RCC 7860 (cell line): ENCODE measurements around the gene HIVEP3.
"Not testable (repeated sequence)": the region's sequence is repeated elsewhere in the genome, so short reads cannot be mapped to it uniquely, and the experiment has no call there.

Experiments
- DNase-seq: peaks from one replicate; pipeline ENCODE4 v3.0.0-alpha.2; 2015; ENCODE audit warnings: low spot score
- FAIRE-seq: peaks from 2 replicates; lab custom pipeline; 2012; peaks lifted over from hg19 to GRCh38; lab: Jason Lieb, UNC

Gene HIVEP3

DNA sequence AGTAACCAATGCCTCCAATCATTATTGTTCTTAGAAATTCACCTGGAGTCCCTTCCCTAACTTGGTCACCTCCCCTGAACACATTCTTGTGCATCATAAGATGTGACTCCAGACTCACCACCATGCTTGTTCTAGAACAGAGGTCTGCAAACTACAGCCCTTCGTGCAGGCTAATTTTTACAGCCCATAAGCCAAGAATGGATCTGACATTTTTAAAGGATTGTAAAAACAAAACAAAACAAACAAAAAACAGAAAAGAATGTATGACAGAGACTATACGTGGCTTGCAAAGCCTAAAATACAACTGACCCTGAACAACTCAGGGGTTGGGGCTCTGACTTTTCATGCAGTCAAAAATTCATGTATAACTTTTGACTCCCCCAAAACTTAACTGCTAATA is 6.2 kb upstream of the HIVEP3 start:
- no peak for FAIRE-seq
- DNase-seq = no peak

DNA sequence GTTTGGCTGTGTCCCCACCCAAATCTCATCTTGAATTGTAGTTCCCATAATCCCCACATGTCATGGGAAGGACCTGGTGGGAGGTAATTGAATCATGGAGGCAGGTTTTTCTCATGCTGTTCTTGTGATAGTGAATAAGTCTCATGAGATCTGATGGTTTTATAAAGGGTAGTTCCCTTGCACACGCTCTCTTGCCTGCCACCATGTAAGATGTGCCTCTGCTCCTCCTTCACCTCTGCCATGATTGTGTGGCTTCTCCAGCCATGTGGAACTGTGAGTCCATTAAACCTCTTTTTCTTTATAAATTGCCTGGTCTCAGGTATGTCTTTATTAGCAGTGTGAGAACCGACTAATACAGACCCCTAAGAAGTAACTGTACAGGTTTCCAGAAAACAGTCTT is 2.5 kb upstream of the HIVEP3 start:
- FAIRE-seq, DNase-seq: not testable (repeated sequence)

DNA sequence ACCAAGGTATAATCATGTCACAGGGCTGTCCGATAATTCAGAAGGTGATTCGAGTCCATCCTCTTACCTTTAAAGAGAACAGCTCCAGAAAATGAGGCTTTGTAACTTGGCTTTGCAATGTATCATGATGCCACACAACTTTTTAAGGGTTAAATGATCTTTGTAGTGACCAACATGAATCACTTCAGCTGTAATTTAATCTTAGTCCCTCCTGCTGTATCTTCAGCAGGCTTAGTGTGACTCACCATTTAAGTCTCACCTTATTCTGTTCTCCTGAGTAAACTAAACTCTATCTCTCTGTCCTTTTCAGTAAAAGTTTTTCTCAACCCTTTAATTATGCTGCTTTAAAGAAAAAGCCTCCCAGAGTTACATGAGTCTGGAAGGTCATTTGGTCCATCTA is 1.9 kb upstream of the HIVEP3 start:
- FAIRE-seq (peak; percentile 87), DNase-seq (peak; percentile 74)

- peak; percentile 68 for DNase-seq
- FAIRE-seq = no peak
Observed at GRCh38 chr1:41919764-41920397, 1.2 kb upstream of the HIVEP3 start.

DNA sequence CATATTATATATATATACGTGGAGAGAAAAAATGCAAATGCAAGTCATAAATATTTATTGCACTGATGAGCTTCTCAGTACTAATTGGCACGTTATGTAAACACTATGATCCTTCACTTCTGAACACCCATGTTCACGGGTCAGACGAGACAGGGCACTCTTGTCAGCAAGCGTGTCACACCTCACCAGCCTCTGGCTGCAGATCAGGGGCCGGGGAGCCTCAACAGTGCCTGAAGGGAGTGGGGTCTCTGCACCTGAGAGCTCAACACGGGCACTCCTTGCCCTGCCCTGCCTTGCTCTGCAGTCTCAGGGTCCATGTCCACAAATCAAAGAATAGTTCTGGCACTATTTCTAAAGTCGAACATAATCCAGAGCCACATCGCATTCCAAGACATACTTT is 409 bp upstream of the HIVEP3 start:
- FAIRE-seq = no peak
- no peak for DNase-seq

DNA sequence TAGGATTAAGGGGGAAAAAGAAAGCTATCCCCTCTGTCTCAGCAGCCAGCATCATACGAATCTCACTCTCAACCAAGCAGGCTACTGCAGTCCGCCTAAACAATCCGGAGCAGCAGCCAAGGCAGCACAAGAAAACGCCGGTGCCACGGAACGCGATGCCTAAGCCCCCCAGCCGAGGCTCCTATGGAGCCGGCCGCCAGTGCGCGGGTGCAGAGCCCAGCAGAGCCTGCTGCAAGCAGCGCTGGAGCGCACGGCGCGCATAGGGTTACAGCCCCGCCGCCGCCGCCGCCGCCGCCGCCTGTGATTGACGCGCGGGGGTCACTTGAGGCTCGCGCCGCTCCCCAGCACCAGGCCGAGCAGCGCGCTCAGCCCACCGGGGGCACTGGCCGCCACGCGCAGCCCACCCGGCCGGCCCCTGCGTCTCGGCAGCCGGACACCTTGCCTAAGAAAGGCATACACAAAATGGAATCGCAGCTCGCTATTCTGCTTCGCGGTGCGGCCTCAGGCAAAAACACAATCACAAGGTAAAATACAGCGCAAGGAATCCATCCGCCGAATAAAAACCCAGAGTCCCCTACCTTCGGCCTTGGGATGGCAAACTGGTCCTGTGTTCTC is 780 bp downstream of the HIVEP3 start:
- DNase-seq (no peak), FAIRE-seq (no peak)

DNA sequence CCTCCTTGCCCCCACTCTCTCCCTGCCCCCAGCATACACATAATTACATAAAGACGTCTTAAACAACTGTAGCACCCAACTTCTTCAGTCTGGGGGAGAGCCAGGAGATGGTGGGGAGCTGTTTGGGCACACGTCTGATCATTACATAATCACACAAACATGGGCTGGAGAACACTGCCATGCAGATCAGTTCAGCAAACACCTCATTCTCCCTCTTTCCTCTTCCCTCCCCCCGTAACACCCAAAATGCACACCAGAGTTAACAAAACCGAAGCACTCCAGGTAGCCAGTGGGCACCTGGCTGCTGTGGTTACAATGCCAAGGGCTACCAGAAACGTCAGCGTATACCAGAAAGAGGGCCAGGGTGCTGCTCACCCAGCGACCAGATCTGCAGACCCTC is 1.6 kb downstream of the HIVEP3 start:
- DNase-seq = no peak
- FAIRE-seq = no peak

- FAIRE-seq = no peak
- no peak for DNase-seq
Observed at GRCh38 chr1:41915786-41916571, 2.7 kb downstream of the HIVEP3 start.

GRCh38 chr1:41914516-41914915 is 4.2 kb downstream of the HIVEP3 start:
- no peak for DNase-seq
- no peak for FAIRE-seq

DNA sequence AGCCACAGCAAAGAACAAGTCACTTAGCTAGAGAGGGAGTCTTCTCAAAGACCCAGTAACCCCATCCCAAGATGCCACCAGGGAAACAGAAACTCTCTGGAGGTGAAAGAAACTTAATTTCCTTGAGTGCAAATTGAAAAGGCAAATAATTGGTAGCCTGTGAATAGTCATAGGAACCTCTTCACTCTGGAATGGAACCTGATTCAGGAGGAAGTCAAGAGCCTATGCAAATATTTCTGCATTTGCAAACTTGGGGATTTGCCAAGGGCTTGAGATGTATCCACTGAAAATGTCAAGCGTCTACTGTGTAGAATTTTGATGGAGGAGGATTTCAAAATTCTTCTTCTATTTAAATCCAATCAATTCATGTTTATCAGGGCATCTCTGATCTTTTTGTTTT is 5.7 kb downstream of the HIVEP3 start:
- DNase-seq (no peak), FAIRE-seq (no peak)

- FAIRE-seq = no peak
- DNase-seq = no peak
Observed at GRCh38 chr1:41908288-41908895, 10.3 kb downstream of the HIVEP3 start.

- DNase-seq (no peak), FAIRE-seq (no peak)
Observed at GRCh38 chr1:41907446-41907845, 11.3 kb downstream of the HIVEP3 start.

GRCh38 chr1:41906943-41907342 is 11.8 kb downstream of the HIVEP3 start:
- no peak for FAIRE-seq
- no peak for DNase-seq

GRCh38 chr1:41905093-41905675 is 13.5 kb downstream of the HIVEP3 start:
- FAIRE-seq (no peak), DNase-seq (no peak)

DNA sequence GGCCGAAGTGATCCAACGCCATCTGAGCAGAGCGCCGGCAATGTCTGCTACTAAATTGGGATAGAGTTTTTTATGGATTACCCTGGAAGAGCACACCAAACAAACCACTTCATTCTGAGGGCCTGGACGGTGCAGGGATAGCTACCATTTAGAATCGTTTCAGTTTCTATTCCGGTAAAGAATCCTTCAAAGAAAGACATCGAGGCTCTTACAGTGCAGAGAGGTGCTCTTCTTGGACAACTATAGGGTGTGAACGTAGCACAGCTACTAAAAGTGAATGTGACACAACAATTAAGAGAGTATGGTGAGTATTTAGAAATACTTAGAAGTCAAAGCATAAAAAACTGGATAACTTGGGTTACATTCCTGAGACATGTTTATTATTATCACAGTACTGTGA is 16.1 kb downstream of the HIVEP3 start:
- FAIRE-seq (no peak), DNase-seq (no peak)

- DNase-seq (peak; percentile 88), FAIRE-seq (peak; percentile 89)
Observed at GRCh38 chr1:41902159-41902577, 16.6 kb downstream of the HIVEP3 start.

DNA sequence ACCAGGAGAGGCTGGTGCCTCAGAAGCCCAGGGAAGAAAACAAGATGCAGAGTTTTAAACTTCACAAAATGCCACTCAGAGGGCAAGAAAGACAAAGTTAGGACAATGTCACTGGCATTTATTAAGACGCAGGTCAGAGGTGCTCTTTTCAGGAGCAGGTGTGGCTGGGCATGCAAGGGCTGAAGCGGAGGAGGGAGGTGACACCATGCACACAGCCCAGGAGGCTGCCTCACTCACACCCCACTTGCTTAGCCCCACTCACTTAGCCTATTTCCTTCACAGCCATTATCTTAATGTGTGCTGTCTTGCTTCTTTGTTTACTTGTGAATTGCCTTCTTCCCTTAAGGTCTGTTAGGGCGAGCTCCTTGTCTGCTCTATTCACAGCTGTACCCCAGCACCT is 17.2 kb downstream of the HIVEP3 start:
- DNase-seq = peak; percentile 18
- no peak for FAIRE-seq

DNA sequence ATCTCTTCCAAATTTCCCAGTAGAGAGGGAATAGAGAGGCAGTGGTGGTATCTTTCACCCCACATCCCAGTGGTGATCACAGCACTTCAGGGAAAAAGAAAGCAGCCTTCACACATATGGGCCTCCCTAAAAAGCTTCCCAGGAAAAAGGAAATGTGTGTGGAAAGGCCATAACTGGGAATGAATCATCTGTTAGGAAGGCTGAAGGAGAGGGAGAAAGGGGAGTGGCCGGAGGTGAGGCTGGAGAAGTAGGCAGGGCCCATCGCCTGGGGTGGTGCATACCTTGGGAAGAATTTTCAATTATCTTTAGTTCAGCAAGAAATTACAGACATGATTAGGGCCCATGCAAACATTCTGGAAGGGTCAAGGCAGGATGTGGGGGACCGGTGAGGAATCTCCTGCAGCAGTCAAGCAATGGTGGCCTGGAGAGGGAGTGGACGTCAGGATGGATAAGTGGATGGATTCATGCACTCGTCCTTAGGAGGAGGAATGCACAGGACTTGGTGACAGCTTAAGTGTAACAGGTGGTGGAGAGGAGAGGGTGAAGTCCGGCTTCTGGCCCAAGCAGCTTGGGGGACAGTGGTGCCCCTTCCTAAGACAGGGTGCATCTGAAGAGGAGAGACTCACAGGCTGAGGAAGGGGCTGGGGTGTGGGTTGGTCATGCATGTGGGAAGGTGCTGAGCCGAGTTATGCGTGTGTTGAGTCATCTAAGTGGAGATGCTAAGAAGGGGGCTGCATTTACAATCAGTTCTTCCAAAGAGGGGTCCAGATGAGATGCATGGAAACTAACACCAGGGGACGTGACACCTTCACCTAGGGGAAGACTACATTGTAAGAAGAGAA is 17.9 kb downstream of the HIVEP3 start:
- DNase-seq = peak; percentile 74
- FAIRE-seq = peak; percentile 85

DNA sequence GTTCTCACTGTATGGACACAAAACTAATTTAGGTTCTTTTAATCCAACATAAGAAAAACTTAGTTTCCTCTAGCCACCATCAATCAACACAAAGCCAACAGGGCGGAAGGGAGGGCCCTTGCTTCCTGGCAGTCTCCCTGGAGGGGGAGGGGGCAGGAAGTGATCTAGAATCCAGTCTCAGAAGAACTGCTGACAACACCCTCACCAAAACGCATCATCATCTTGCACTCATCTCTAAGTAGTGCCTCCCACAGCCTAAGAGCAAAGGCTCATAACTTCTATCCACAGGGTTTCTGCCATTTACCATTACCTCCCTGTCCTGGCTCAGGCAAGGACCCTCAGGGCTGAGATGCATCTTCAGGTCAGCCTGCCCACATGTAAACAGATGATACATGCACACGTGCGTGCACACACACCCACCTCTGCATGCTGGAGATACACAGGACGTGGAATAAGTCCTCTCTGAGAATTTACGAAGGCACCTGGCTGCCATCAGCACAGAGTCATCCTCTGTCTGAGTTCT is 20.5 kb downstream of the HIVEP3 start:
- peak; percentile 62 for DNase-seq
- no peak for FAIRE-seq

- FAIRE-seq (no peak), DNase-seq (no peak)
Observed at GRCh38 chr1:41895552-41895951, 23.2 kb downstream of the HIVEP3 start.
